IMR-90 (cell line): ENCODE results near the gene SYT2. TPM values are rescaled to one million over a fixed set of nuclear protein-coding genes. Genes with fewer than 3 reads are reported as not detected.
"Not testable (repeated sequence)": the region's sequence is repeated elsewhere in the genome, so short reads cannot be mapped to it uniquely, and the experiment has no call there.

Experiments
- ATAC-seq: fragments of 200-7000 bp; cut with Tn5 transposase; 2 replicates; pipeline ENCODE4 v1.9.1; 2020; ENCODE audit warnings: low read depth, mild to moderate bottlenecking, moderate library complexity
- BruUV-seq: library from RNA; stranded (reverse); fragments of 400-500 nt; replicated peaks from 2 replicates; lab custom pipeline; 2021; lab: Mats Ljungman, UMichigan
- CTCF ChIA-PET: fragments of 300-600 bp; formaldehyde crosslinking; extraction: SDS; loops from one replicate; lab custom pipeline; 2021; ENCODE audit warnings: antibody characterized with exemption; lab: Yijun Ruan, JAX
- POLR2A ChIA-PET: fragments of 300-600 bp; sonication (Branson Sonifier 250); formaldehyde crosslinking; loops from one replicate; lab custom pipeline; 2022; ENCODE audit warnings: antibody characterized with exemption; ENCODE audit not compliant: unreplicated experiment; lab: Charles Lee
- DNase-seq: peaks from one replicate; pipeline ENCODE4 v3.0.0; 2013
- H2AFZ ChIP-seq: replicated peaks from 2 replicates; pipeline ENCODE3; 2013; ENCODE audit warnings: low read length, mild to moderate bottlenecking; ENCODE audit not compliant: poor library complexity
- H2AK5ac ChIP-seq: 2 replicates; pipeline ENCODE4 v1.6.1; 2013; ENCODE audit warnings: low read depth, low read length, inconsistent platforms
- H2AK9ac ChIP-seq: replicated peaks from 2 replicates; pipeline ENCODE3; 2013; ENCODE audit warnings: mild to moderate bottlenecking, low read depth, low read length, moderate library complexity; ENCODE audit not compliant: poor library complexity
- H2BK120ac ChIP-seq: 2 replicates; pipeline ENCODE4 v1.6.1; 2013; ENCODE audit warnings: low read depth, low read length, inconsistent platforms
- H2BK15ac ChIP-seq: 3 replicates; pipeline ENCODE4 v1.6.1; 2013; ENCODE audit warnings: low read depth, low read length, inconsistent platforms
- H2BK20ac ChIP-seq: 2 replicates; pipeline ENCODE4 v1.6.1; 2013; ENCODE audit warnings: low read depth, mild to moderate bottlenecking, inconsistent platforms, low read length, moderate library complexity
- H2BK5ac ChIP-seq: 2 replicates; pipeline ENCODE4 v1.6.1; 2013; ENCODE audit warnings: mild to moderate bottlenecking, low read depth, low read length, inconsistent platforms; ENCODE audit not compliant: poor library complexity, severe bottlenecking
- H3K14ac ChIP-seq: replicated peaks from 2 replicates; pipeline ENCODE4 v1.6.1; 2013; ENCODE audit warnings: low read depth, low read length, inconsistent platforms
- H3K18ac ChIP-seq: 2 replicates; pipeline ENCODE4 v1.6.1; 2013; ENCODE audit warnings: low read depth, low read length, control low read depth
- H3K23ac ChIP-seq: 2 replicates; pipeline ENCODE4 v1.6.1; 2013; ENCODE audit warnings: low read depth, low read length, inconsistent platforms
- H3K27ac ChIP-seq: 2 replicates; pipeline ENCODE4 v1.5.1; 2013; ENCODE audit warnings: mild to moderate bottlenecking, control low read depth, low read length; ENCODE audit not compliant: insufficient read depth
- H3K27me3 ChIP-seq: 2 replicates; pipeline ENCODE4 v1.6.1; 2013; ENCODE audit warnings: low read length; ENCODE audit not compliant: control insufficient read depth, insufficient read depth
- H3K36me3 ChIP-seq: 2 replicates; pipeline ENCODE4 v1.6.1; 2013; ENCODE audit warnings: low read length, mixed read lengths; ENCODE audit not compliant: control insufficient read depth, insufficient read depth
- H3K4ac ChIP-seq: 2 replicates; pipeline ENCODE4 v1.6.1; 2013; ENCODE audit warnings: low read depth, low read length, inconsistent platforms
- H3K4me1 ChIP-seq: 2 replicates; pipeline ENCODE4 v1.6.1; 2013; ENCODE audit warnings: low read length, mixed read lengths; ENCODE audit not compliant: control insufficient read depth, insufficient read depth
- H3K4me2 ChIP-seq: 2 replicates; pipeline ENCODE4 v1.6.1; 2013; ENCODE audit warnings: low read depth, mild to moderate bottlenecking, control low read depth, low read length, moderate library complexity
- H3K4me3 ChIP-seq: 2 replicates; pipeline ENCODE4 v1.5.1; 2013; ENCODE audit warnings: low read depth, mild to moderate bottlenecking, control low read depth, low read length, moderate library complexity; ENCODE audit not compliant: insufficient read depth
- H3K56ac ChIP-seq: 2 replicates; pipeline ENCODE4 v1.6.1; 2013; ENCODE audit warnings: low read length, inconsistent platforms; ENCODE audit not compliant: insufficient read depth; ENCODE audit errors: extremely low read depth
- H3K79me1 ChIP-seq, 2 experiments: 2 replicates each; pipeline ENCODE4 v1.6.1; 2013; ENCODE audit warnings: low read length in 2 of 2, inconsistent platforms in 1 of 2, low read depth in 1 of 2
- H3K9ac ChIP-seq: 2 replicates; pipeline ENCODE4 v1.6.1; 2013; ENCODE audit warnings: low read depth, low read length, control low read depth
- H3K9me1 ChIP-seq: 2 replicates; pipeline ENCODE4 v1.6.1; 2013; ENCODE audit warnings: low read length, inconsistent platforms; ENCODE audit not compliant: insufficient read depth
- H3K9me3 ChIP-seq: 2 replicates; pipeline ENCODE4 v1.6.1; 2013; ENCODE audit warnings: low read length; ENCODE audit not compliant: control insufficient read depth, insufficient read depth
- H4K20me1 ChIP-seq: 2 replicates; pipeline ENCODE4 v1.6.1; 2013; ENCODE audit warnings: low read length, inconsistent platforms; ENCODE audit not compliant: insufficient read depth
- H4K5ac ChIP-seq: 2 replicates; pipeline ENCODE4 v1.6.1; 2013; ENCODE audit warnings: mild to moderate bottlenecking, low read depth, low read length, control low read depth
- H4K8ac ChIP-seq, 2 experiments: 2 replicates each; pipeline ENCODE4 v1.6.1; 2013; ENCODE audit warnings: low read depth in 2 of 2, low read length in 2 of 2, control low read depth in 1 of 2, inconsistent platforms in 1 of 2
- H4K91ac ChIP-seq: 2 replicates; pipeline ENCODE4 v1.6.1; 2013; ENCODE audit warnings: low read depth, low read length, inconsistent platforms; ENCODE audit not compliant: insufficient read depth
- MAFK ChIP-seq: IDR thresholded peaks from 2 replicates; pipeline ENCODE4 v1.6.1; 2012; ENCODE audit warnings: low read depth, low read length, improper control_type of control experiment
- WGBS, 2 experiments: methylation state at CpG; one replicate each; pipeline versions ENCODE4 v1.1.5 to v1.1.7; 2013; ENCODE audit warnings: missing lambda C conversion rate in 2 of 2; ENCODE audit not compliant: insufficient read length in 1 of 2; ENCODE audit errors: extremely low coverage in 2 of 2; 5-methylcytosine and 5-hydroxymethylcytosine counted together
- dilution Hi-C: fragments of 300-500 bp; cut with HindIII; formaldehyde crosslinking; loops from one replicate; pipeline ENCODE4 v1.14.3; 2018; ENCODE audit warnings: low sequenced_read_pairs; ENCODE audit not compliant: unreplicated experiment
- in situ Hi-C: fragments of 300-500 bp; cut with MboI; formaldehyde crosslinking; loops from 3 replicates; pipeline ENCODE4 v1.14.3; 2019; ENCODE audit warnings: low sequenced_read_pairs, inconsistent platforms, mixed read lengths
- intact Hi-C: fragments of 100-400 bp; cut with micrococcal nuclease; formaldehyde crosslinking; loops from 2 replicates; pipeline ENCODE4 v1.10.0; 2022
- polyA plus RNA-seq, 3 experiments: library from polyadenylated mRNA; depleted of rRNA; stranded (reverse); fragments of >200 nt; gene quantifications; 2 replicates each; pipeline ENCODE4 v1.2.3, GENCODE V29; 2012; ENCODE audit warnings: low replicate concordance in 1 of 3
- total RNA-seq: library from RNA; depleted of rRNA; stranded (reverse); fragments of >200 nt; gene quantifications from 2 replicates; pipeline ENCODE4 v1.2.3, GENCODE V29; 2012

Gene SYT2
- total and polyA plus RNA-seq, 2 of the 4 experiments (the other 2 are of a cell fraction), result under 0.01 TPM

- TF ChIP-seq MAFK, result no peak
These were observed 70.8 kb downstream of the SYT2 start (continued) for GRCh38 chr1:202639500-202639899.

GRCh38 chr1:202638701-202639305 lies 71.5 kb downstream of the SYT2 start:
- H3K18ac ChIP-seq, H3K9ac ChIP-seq, H3K23ac ChIP-seq, H3K4me3 ChIP-seq, H2AFZ ChIP-seq, in situ Hi-C loops, H3K9me1 ChIP-seq, POLR2A ChIA-PET, H3K27ac ChIP-seq, dilution Hi-C loops, H4K91ac ChIP-seq, H2BK5ac ChIP-seq, H4K8ac ChIP-seq, H4K20me1 ChIP-seq, H3K9me3 ChIP-seq, H4K5ac ChIP-seq, BruUV-seq, DNase-seq, CTCF ChIA-PET, intact Hi-C loops, H3K4me2 ChIP-seq, H3K79me1 ChIP-seq, H3K56ac ChIP-seq, H3K4me1 ChIP-seq, ATAC-seq, H3K36me3 ChIP-seq, H2AK9ac ChIP-seq: not testable (repeated sequence)
- WGBS, 2 experiments, result 80% methylated on average over 2 of the region's 9 CpGs; no CpG with 5 or more reads in 1 of the 2 experiments
- Histone ChIP-seq H3K14ac (peak overlapping the region; percentile 2; the same call in 1 of the 2 replicates), H3K27me3 (peaks cover 32% of the 10 kb centered on the region), H2BK20ac (peak overlapping the region; percentile 33), H3K4ac (peak overlapping the region; percentile 28; the same call in 1 of the 2 replicates), H2BK120ac (peak overlapping the region; percentile 58), H2BK15ac (peak overlapping the region; percentile 31; the same call in 1 of the 3 replicates), H2AK5ac (peak overlapping the region; percentile 39; the same call in 1 of the 2 replicates)
